GM23338 (cell line): ENCODE measurements around the gene NF1.

ENCODE experiments used
- CREB1 ChIP-seq: fragments of 250-450 bp; sonication (Bioruptor Pico); IDR thresholded peaks from 2 replicates; pipeline ENCODE4 v1.5.0; 2020; ENCODE audit warnings: low read depth, mild to moderate bottlenecking, moderate library complexity
- EZH2 ChIP-seq: fragments of 200-600 bp; sonication (generic); IDR thresholded peaks from one replicate; pipeline ENCODE4 v1.8.0; 2017; ENCODE audit warnings: antibody characterized with exemption, mild to moderate bottlenecking, low read depth; ENCODE audit not compliant: unreplicated experiment
- EZH2phosphoT487 ChIP-seq: fragments of 200-600 bp; sonication (generic); IDR thresholded peaks from one replicate; pipeline ENCODE4 v1.8.1; 2018; ENCODE audit warnings: antibody characterized with exemption; ENCODE audit not compliant: unreplicated experiment
- POLR2AphosphoS5 ChIP-seq: IDR thresholded peaks from 2 replicates; pipeline ENCODE4 v1.6.1; 2016; ENCODE audit warnings: antibody characterized with exemption, low read depth
- ZNF331 ChIP-seq: fragments of 250-450 bp; sonication (Bioruptor Pico); IDR thresholded peaks from 2 replicates; pipeline ENCODE4 v1.5.0; 2020; ENCODE audit warnings: low read depth, mild to moderate bottlenecking, moderate library complexity
- TF ChIP-seq, protein P1 (sequence below), 2 experiments: fragments of 200-600 bp in 1 of 2; sonication (generic) in 1 of 2; conservative IDR thresholded peaks; 2 replicates each; pipeline versions ENCODE4 v1.5.1 to v1.6.1; 2016 to 2017; ENCODE audit warnings: antibody characterized with exemption in 2 of 2, low read depth in 2 of 2, mild to moderate bottlenecking in 2 of 2, moderate library complexity in 1 of 2
- TF ChIP-seq, protein P2 (sequence below): IDR thresholded peaks from one replicate; pipeline ENCODE4 v1.6.1; 2018; ENCODE audit warnings: antibody characterized with exemption; ENCODE audit not compliant: unreplicated experiment

DNA sequence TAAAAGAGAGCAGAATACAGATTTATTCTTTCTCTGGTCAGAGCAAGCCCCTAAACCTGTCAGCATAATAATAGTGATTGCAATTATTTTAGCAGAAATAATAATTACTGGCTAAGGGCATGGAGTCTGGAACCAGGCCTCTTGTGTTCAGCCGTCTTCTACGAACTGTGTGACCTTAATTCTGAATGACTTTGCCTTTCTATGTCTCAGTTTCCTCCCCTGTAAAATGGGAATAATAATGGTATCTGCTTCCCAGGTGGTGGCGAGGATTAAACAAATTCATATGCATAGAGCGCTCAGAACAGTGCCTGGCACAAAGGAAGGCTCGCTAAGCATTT lies 330.1 kb downstream of the NF1 start:
- TF ChIP-seq, protein P1, sequence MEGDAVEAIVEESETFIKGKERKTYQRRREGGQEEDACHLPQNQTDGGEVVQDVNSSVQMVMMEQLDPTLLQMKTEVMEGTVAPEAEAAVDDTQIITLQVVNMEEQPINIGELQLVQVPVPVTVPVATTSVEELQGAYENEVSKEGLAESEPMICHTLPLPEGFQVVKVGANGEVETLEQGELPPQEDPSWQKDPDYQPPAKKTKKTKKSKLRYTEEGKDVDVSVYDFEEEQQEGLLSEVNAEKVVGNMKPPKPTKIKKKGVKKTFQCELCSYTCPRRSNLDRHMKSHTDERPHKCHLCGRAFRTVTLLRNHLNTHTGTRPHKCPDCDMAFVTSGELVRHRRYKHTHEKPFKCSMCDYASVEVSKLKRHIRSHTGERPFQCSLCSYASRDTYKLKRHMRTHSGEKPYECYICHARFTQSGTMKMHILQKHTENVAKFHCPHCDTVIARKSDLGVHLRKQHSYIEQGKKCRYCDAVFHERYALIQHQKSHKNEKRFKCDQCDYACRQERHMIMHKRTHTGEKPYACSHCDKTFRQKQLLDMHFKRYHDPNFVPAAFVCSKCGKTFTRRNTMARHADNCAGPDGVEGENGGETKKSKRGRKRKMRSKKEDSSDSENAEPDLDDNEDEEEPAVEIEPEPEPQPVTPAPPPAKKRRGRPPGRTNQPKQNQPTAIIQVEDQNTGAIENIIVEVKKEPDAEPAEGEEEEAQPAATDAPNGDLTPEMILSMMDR (conservative IDR thresholded peaks at IDR 0.05; ENCODE audit: low read depth in 2 of 2): no peak
- TF ChIP-seq EZH2 (no peak), POLR2AphosphoS5 (no peak), ZNF331 (no peak), EZH2phosphoT487 (no peak), CREB1 (CRISPR knock-in tag) (no peak)
- TF ChIP-seq, protein P2, sequence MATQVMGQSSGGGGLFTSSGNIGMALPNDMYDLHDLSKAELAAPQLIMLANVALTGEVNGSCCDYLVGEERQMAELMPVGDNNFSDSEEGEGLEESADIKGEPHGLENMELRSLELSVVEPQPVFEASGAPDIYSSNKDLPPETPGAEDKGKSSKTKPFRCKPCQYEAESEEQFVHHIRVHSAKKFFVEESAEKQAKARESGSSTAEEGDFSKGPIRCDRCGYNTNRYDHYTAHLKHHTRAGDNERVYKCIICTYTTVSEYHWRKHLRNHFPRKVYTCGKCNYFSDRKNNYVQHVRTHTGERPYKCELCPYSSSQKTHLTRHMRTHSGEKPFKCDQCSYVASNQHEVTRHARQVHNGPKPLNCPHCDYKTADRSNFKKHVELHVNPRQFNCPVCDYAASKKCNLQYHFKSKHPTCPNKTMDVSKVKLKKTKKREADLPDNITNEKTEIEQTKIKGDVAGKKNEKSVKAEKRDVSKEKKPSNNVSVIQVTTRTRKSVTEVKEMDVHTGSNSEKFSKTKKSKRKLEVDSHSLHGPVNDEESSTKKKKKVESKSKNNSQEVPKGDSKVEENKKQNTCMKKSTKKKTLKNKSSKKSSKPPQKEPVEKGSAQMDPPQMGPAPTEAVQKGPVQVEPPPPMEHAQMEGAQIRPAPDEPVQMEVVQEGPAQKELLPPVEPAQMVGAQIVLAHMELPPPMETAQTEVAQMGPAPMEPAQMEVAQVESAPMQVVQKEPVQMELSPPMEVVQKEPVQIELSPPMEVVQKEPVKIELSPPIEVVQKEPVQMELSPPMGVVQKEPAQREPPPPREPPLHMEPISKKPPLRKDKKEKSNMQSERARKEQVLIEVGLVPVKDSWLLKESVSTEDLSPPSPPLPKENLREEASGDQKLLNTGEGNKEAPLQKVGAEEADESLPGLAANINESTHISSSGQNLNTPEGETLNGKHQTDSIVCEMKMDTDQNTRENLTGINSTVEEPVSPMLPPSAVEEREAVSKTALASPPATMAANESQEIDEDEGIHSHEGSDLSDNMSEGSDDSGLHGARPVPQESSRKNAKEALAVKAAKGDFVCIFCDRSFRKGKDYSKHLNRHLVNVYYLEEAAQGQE: no peak
